Activated gamma-delta T cell (primary cell): ENCODE measurements around the gene CLCN4.

Experiments used
- DNase-seq: peaks from one replicate; lab custom pipeline; 2025; lab: John Stamatoyannopoulos, UW

Gene CLCN4

DNA sequence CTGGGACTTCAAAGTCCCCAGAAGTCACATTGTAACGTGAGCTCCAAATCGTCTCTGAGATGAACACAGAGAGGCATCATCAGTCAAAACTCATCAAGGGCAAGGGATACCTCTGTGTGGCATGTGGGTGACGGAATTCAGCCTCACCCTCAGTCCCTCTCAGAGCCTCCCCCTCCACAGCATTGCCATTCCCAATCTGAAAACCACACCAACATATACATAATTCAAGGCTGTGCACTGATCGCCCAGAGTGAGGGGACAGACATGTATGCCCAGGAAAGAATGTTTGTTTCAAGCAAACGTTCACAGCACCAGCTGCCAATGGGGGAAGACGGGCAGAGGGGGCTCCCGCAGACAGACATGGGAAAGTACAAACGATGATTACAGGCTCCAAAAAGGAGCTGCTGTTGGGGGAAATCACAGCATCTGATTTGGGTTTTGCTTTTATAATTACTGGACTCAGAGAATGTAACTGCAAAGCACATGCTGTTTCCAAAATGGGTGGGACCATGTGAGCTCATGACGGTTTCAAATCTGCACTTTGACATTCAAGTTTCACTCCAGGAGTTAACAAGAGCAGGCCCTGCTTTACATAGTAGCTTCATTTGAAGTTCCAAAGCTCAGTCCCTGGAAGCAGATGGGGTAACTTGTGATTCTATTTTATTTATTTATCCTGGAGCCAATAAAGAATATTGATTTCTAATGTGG lies 88.3 kb downstream of the CLCN4 start:
- no peak for DNase-seq

DNA sequence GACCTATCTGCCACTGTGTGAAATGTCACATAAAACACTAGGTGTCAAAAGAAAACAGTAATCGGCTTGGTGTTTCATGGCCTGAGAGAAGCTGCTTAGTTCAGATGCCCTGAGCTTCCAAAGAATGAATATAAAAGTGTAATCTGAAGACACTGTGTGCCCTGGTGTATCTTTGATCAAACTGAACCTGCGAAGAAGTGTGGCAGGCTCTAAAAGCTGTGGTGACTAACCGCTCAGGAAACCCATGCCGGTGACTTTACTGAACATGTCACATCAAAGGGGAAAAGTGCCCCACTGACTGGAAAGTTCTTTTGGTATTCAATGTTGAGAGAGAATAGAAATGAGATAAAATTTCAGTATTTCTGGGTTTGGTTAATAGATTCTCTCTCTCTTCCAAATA lies 89.1 kb downstream of the CLCN4 start:
- DNase-seq: no peak

DNA sequence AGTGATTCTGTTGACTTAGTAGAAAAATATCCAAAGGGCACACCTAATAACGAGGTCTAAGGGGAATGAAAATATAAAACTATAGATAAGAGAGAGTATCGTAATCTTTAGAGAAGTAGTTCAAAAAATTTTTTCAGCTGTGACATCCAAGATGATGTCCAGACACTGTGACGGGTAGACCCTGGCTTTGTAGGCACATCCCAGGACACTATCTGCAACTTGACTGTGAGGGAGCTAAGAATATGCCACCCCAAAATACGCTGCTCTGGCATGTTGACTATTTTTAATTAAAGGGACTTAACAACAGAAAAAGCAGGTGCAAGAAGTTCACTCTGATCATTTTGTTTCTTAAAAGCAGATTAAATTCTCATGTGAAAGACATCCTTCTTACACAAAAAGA lies 89.5 kb downstream of the CLCN4 start:
- DNase-seq: no peak

DNA sequence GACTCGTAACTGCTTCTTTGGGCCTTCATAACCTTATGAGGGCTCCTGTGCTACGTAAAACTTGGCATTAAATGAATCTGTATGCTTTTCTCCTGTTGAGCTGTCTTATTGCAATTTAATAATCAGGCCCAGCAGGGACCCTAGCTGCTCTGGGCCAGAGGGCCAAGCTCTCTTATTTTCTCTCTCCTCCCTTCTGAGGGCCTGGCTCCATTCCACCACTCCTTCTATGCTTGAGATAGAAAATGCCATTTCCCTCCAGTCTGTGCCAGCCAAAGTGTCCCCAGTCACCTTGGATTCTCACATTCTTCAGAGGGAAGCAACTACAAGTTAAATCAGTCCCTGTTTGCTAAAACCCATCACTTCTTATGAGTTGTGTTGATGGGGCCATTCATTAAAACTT lies 90.1 kb downstream of the CLCN4 start:
- DNase-seq: no peak

DNA sequence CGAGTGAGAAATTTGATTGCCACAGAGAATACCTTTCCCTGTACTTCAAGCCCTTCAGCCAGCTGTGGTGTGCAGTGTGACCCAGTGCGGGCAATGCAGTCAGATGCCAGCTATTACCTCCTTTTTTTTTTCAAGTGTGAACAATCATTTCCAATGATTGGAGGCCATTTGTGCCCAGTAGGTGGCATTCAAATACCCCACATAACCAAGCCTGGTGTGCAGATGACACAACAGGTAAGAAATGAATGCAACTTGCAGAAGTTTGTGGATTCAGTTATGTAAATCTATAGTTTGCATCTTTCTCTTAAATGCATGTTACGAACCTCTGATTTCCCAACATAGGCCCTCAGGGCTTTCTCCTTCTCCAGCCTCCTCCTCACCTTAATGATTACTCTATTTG lies 98.0 kb downstream of the CLCN4 start:
- DNase-seq: no peak

DNA sequence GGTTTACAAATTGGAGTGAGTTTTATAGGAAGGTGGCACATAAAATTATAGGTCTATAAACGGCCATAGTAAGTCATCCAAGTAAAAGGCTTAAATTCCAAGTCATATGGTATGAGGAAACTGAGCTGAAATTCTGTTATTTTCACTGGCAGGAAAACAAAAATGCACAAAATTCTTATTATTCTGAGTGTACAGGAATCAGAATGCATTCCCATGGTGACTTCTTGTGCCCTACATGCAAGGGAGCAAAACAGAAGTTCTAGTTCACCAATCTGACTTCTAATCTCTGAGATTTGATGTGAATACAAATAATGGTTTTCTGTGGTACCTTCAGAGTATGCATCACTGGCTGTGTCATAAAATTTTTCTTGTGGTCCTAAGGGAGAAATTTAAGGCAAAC lies 102.9 kb downstream of the CLCN4 start:
- no peak for DNase-seq

DNA sequence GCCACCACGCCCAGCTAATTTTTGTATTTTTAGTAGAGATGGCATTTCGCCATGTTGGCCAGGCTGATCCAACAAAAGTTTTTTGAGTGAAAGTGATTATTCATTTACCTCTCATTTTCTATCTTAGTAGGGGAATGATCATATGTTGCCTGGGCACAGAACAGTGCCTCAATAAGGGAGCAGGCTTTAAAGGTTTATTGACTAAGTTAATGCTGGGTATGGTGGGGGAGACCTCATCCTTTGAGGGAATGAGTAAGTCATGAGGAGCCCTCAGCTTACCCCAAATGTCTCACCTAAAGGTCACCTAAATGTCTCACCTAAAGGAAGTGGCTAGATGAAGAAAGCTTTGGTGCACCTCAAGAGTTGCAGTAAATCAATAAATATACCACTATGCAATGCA lies 109.0 kb downstream of the CLCN4 start:
- DNase-seq: no peak

DNA sequence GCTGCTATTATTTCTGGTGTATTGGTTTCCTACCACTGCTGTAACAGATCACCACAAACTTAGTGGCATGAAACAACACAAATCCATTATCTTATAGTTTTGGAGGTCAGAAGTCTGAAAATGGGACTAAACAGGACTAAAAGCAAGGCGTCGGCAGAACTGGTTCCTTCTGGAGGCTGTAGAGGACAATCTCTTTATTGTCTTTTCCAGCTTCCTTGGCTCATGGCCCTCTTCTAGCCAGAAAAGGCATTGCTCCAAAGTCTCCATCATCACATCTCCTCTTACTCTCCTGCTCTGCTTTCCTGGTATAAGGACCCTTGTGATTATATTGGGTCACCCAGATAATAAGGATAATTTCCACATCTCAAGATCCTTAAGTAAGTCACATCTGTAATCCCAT lies 121.9 kb downstream of the CLCN4 start:
- no peak for DNase-seq

DNA sequence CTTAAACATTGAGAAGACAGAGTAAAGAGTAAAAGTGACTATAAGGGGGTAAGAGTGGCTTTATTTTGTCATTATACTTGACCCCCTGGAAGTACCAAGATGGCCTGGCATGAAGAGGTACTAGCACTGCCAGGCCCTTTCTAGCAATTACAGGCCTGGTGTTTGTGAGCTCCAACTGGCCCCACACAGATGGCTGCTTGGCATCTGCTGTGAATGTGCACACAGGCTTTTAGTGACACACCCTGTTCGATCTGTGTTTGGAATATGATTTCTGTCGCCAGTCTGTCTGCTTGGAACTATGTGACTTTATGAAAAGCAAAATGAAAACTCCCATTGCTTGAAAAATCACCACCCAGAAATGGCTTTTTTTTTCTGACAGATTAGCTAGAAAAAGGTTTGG lies 123.3 kb downstream of the CLCN4 start:
- no peak for DNase-seq

DNA sequence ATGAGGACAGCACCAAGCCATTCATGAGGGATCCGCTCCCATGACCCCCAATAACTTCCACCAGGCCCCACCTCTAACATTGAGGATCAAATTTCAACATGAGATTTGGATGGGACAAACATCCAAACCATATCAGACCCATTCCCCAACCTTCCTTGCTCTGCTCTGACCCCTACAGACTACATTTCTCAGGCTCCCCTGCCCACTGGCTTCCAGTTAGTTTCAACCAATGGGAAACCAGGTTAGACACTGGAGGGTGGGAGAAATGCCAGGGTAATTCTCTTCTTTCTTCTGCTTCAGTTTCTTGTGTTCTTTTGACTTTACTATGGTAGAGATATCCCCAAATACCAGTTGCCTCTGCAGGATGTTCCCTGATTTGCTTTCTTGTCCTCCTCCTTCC lies 125.7 kb downstream of the CLCN4 start:
- DNase-seq: no peak

DNA sequence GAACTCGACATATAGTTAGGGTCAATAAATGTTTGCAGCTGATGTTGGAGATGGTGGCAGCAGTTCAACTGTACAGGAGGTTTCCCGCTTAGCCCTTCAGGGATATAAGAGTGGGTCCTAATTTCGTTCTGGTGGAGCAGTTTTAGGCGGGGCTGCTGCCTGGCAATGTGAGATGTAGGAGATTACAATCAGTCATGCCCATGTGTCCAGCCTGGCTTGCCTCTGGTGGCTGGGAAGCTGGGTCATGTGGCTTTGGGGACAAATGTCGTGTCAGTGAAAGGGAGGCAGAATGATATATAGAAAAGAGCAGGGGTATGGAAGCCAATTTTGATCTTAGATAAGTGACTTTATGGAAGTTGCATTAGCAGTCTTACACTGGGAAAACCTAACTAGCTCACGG lies 129.4 kb downstream of the CLCN4 start:
- no peak for DNase-seq
